GM12872 (cell line): ENCODE data around the gene ATOX1.

Source experiments
- TF ChIP-seq, protein P1 (sequence below): IDR thresholded peaks from 3 replicates; pipeline ENCODE4 v1.5.1; 2011; ENCODE audit warnings: low read depth, mild to moderate bottlenecking, low read length, moderate library complexity; ENCODE audit not compliant: insufficient read depth

ATOX1 gene

DNA sequence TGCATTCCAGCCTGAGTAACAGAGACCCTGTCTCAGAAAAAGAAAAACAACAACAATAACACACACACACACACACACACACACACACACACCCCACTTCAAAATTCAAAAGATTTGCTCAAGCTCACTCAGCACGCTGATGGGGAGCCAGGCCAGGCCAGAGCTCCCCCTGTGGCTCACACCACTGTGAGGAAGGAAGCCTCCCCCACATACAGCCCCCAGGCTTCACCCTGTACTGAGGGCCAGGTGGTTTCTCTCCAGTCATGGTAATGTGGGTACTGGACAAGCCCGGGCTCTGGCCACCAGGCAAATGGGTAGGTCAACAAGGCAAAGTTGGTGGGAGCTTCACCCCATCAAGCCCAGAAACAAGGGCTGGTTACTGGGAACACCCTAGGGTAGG is 19.0 kb downstream of the ATOX1 start:
- TF ChIP-seq, protein P1, sequence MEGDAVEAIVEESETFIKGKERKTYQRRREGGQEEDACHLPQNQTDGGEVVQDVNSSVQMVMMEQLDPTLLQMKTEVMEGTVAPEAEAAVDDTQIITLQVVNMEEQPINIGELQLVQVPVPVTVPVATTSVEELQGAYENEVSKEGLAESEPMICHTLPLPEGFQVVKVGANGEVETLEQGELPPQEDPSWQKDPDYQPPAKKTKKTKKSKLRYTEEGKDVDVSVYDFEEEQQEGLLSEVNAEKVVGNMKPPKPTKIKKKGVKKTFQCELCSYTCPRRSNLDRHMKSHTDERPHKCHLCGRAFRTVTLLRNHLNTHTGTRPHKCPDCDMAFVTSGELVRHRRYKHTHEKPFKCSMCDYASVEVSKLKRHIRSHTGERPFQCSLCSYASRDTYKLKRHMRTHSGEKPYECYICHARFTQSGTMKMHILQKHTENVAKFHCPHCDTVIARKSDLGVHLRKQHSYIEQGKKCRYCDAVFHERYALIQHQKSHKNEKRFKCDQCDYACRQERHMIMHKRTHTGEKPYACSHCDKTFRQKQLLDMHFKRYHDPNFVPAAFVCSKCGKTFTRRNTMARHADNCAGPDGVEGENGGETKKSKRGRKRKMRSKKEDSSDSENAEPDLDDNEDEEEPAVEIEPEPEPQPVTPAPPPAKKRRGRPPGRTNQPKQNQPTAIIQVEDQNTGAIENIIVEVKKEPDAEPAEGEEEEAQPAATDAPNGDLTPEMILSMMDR, result no peak

DNA sequence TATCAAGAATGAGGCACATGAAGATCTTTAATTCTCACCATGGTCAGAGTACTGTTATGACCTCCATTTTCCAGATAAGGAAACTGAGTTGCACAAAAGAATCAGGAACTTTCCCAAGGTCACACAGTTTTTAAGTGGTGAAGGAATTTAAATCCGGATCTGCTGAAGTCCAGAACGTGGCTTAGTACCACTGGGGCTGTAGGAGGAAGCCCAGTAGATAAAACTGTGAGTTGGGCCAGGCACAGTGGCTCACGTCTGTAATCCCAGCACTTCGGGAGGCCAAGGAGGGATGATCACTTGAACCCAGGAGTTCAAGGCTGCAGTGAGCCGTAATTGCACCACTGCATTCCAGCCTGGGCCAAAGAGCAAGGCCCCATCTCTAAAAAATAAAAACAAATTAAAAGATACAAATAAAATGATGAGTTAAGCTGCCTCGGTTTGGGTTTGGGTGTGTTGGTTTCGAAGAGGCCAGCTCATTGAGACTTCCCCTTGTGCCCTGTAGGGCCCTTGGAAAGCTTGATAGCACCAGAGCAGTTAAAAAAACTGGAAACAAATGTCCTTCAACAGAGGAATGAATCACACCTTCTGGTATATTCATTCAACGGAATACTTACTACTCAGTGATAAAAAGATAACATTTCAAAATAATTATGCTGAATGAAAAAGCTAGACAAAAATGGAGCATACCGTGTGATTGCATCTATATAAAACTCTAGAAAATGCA is 20.1 kb downstream of the ATOX1 start:
- TF ChIP-seq, protein P1, result no peak

DNA sequence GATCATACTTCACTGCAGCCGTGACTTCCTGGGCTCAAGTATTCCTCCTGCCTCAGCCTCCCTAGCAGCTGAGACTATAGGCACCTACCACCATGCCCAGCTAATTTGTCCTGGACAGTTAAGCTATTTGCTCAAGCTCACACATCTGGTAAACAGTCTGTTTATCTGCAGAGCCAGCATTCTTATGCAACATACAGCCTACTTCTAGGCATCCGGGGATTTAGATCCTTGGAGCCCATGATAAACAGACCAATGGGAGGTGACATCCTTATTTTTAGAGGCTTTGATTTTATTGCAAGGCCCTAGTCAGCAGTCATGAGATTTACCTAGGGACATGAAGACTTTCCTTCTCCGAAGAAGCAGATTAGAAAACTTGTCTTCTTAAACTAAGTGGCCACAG is 21.0 kb downstream of the ATOX1 start:
- TF ChIP-seq, protein P1, result no peak

DNA sequence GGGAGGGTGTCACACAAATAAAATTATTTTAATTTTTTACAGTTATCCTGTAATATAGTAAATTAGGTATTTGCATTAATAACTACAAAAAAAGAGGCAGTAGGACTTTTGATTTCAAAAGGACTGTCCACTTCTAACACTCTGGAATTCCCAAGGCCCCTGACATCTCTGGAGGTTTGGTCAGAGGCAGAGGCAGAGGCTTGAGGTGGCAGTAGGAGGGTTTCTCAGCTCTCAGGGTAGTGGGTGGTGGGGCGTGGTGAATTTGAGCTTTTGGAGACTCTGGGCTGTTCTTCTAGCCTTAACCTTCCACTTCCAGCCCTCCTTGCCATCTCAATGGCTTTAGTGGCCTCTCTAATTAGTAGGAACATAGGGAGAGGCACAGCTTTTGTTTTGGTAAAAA is 22.8 kb downstream of the ATOX1 start:
- TF ChIP-seq, protein P1, result no peak

DNA sequence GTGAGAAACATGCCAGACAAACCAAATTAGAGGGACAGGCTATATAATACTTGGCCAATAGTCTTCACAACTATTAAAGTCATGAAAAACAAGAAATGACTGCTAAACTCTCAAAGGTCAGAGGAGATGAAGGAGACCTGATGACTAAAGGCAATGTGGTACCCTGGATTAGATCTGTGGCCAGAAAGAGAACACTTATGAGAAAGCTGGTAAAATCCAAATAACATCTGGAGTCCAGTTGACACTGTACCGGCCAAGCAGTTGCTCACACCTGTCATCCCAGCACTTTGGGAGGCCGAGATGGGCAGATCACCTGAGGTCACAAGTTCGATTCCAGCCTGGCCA is 24.4 kb downstream of the ATOX1 start:
- TF ChIP-seq, protein P1, result no peak

DNA sequence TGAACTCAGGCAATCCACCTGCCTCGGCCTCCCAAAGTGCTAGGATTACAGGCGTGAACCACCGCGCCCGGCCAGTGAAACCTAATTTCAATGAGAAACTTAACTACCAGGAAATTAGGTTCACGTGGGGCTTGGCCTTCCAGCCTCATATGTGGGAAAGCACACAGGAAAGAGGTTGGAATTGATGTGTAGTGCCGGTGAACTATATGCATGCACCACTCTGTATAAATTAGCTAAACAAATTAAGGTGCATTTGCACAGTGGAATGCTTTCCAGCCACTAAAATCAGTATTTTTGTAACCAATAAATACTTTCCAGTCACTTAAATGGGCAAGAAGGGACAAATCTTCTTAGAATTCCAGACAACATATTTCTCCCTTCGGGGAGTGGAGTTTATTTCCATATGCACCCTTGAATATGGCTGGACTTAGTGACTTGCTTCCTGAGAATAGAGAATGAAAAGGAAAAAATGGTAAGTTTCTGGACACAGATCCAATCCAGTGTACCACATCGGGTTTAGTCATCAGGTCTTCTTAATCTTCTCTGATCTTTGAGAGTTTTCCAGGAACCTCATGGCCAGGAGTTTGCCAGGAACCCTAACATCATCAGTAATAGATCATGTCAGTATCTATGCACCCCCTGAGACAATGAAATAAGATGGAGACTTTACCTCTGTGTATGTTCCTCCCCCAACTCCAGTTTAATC is 24.9 kb downstream of the ATOX1 start:
- TF ChIP-seq, protein P1, result no peak

DNA sequence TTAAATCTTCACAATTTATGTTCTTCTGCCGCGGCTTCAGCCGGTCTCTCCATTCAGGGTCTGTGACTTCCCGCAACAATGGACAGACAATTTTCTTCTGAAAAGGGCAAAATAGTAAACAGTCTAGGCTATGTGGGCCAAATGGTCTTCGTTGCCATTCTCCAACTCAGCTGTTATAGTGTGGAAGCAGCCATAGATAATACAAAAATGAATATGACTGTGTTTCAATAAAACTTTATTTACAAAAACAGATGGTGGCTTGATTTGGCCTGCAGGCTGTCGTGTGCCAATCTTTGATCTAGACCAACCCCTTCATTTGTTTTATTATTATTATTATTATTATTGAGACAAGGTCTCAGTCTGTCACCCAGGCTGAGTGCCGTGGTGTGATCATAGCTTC is 28.1 kb downstream of the ATOX1 start:
- TF ChIP-seq, protein P1, result no peak
